NCI-H2196 (cell line): Measurements from ENCODE around the gene GPS1.
"Not testable (repeated sequence)": the region's sequence is repeated elsewhere in the genome, so short reads cannot be mapped to it uniquely, and the experiment has no call there.

ENCODE experiments used
- DNase-seq: peaks from one replicate; lab custom pipeline; 2025; ENCODE audit not compliant: unreplicated experiment; lab: John Stamatoyannopoulos, UW

Gene GPS1

GRCh38 chr17:82025401-82026107 lies 26.1 kb upstream of the GPS1 start:
- no peak for DNase-seq

GRCh38 chr17:82028246-82028645 lies 23.5 kb upstream of the GPS1 start:
- no peak for DNase-seq

GRCh38 chr17:82028966-82029365 lies 22.7 kb upstream of the GPS1 start:
- DNase-seq, result no peak

DNA sequence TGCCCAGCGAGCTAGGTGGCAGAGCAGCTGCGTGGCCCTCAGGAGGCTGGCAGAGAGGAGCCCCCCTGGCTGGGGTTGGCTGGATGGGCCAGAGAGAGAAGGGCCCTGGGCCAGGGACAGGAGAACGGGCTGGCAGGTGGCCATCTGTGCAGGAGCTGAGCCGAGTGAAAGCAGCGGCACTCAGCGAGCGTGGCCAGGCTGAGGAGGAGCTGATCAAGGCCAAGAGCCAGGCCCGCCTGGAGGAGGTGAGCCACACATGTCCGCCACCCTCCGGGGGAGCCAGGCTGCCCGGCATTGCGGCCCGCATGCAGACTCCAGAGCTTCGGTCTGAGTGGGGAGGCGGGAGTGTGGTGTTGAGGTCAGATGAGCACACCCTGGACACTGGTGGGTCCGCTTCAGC lies 22.3 kb upstream of the GPS1 start:
- DNase-seq, result peak; percentile 29

DNA sequence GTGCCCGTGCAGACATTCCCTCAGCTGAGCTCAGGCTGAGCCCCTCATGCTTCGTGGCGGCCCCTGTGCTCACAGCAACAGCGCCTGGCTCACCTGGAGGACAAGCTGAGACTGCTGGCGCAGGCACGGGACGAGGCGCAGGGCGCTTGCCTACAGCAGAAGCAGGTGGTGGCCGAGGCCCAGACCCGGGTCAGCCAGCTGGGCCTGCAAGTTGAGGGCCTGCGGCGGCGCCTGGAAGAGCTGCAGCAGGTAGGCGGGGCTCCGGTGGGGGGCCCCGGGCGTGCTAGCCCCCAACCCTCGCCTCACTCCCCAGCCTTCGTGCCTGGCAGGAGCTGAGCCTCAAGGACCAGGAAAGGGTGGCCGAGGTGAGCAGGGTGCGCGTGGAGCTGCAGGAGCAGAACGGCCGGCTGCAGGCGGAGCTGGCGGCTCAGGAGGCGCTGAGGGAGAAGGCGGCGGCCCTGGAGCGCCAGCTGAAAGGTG lies 21.7 kb upstream of the GPS1 start:
- peak; percentile 58 for DNase-seq

- peak; percentile 96 for DNase-seq
Measured at GRCh38 chr17:82030470-82031302, 21.0 kb upstream of the GPS1 start.

GRCh38 chr17:82031303-82031884 lies 20.3 kb upstream of the GPS1 start, which contains the start of gene RAC3:
RAC3 (plus strand) TSS chr17:82031678; CDS start chr17:82031762, 84 bp downstream.
- peak; percentile 84 for DNase-seq

DNA sequence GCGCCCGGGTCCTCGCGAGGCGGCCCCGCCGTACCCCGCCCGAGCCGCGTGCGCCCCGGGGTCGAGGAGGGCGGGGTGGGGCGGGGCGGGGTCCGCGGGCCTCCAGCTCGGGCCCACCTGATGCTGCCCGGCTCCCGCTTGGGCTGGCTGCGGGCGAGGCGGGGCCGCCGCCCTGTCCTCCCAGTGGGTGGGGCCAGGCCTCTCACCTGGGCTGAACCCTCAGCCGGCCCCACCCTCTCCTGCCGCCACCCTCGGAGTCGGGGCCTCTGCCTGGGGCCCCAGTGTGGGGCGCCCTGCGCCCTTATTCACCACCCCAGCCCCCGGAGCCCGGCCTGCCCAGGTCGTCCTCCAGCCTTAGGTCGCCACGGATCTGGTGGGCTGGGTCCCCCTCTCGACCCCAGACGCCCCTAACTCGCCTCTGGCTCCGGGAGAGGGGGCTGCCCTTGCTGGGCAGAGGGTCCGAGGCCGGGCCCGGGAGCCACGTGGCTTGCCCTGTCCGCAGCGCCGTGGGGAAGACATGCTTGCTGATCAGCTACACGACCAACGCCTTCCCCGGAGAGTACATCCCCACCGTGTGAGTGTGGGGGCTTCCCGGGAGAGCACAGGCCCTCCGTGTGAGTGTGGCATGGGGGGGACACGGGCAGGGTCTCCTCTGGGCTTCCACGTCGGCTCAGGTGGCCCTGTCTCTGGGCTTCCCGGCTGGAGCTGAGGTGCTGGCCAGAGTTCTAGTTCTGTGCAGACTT lies 19.6 kb upstream of the GPS1 start:
- DNase-seq, result peak; percentile 74

- DNase-seq, result no peak
Measured at GRCh38 chr17:82033359-82034085, 18.2 kb upstream of the GPS1 start.

- DNase-seq, result no peak
Measured at GRCh38 chr17:82034371-82035011, 17.2 kb upstream of the GPS1 start.

DNA sequence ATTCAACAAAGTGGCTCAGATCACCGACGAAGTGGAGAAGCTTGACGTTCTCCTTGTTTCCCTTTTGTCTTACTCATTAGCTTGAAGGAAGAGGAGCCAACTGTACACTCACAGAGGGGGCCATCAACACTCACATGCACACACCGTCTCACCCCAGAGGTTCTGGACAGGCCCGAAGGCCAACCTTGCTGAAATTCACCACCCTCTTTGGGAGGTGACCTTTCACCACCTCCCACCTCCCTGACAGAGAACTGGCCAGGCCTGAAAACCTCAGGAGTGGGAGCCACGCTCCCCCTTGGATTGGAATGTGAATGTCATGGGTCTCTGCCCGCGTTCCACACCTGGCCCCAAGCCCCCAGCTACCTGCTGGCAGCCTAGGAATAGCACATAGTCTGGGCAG lies 16.2 kb upstream of the GPS1 start:
- DNase-seq, result no peak

- no peak for DNase-seq
Measured at GRCh38 chr17:82035956-82036633, 15.6 kb upstream of the GPS1 start.

- no peak for DNase-seq
Measured at GRCh38 chr17:82036634-82037091, 15.0 kb upstream of the GPS1 start.

DNA sequence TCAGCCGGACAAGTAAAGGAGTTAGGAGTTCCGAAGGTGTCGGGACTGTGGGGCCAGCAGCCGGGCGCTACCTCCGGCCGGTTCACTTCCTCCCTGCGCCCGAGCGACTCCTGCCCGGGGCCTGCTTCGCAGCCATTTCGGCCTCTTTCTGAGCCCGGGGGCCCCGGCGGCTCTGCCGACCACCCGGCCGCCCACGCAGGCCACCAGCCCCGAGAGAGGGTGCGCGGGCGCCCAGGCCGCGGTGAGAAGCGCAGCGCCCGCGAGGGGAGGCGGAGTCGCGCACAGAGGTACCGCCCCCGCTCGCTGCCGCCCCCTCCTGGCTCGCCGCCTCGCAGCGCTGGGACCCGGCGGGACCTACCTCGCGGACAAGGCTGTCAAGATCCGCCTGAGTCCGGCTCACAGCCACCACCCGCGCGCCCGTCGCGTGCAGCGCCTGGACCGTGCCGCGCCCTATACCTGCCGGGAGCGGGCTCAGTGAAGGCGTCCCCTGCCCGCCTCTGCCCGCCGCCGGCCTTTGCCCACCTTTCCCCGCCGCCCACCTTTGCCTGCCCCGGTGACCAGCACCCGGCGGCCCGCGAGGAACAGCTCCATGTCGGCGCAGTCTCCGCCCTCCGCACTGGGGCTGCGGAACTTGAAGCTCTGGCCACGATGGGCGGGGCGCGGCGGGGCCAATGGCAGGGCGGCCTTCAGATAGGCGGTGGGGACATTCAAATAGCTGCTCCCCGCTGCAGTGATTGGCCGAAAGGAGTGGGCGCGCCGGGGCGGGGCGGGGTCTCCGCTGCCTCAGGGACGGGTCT lies 14.4 kb upstream of the GPS1 start, which contains the start of gene DCXR:
Gene DCXR, minus strand, starts transcription at position 606 of the 797 bp plus-strand sequence. Its CDS starts 15 bp downstream, at position 591.
- DNase-seq, result peak; percentile 99

- DNase-seq, result no peak
Measured at GRCh38 chr17:82037889-82038195, 13.9 kb upstream of the GPS1 start.

- not testable (repeated sequence) for DNase-seq
Measured at GRCh38 chr17:82038796-82039409, 12.8 kb upstream of the GPS1 start.

- DNase-seq, result no peak
Measured at GRCh38 chr17:82039695-82040299, 11.9 kb upstream of the GPS1 start.
